ENCODE results near the gene ERH.

ERH gene

DNA sequence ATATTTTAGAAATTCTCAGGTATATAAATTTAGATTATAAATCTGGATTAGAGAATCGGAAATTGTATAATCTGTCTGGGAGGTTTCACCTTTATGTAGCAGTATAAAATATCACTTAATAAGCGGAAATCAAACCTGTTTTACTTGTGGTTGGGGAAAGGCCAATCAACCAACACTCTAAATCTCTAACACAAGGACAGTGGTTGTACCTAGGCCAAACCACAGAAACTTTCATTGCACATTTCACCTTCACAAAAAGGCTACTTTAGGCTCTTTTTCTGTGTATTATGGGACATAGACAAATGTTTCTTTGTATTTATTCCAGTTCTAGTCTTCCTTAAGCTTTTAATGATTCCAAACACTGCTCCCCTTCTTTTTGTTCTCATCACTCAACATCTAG, 19.8 kb downstream of the ERH start:
- Histone ChIP-seq H3K4me2 (ENCODE audit: low read depth, low read length) (no peak overlapping the region), H3K9ac (ENCODE audit: low read length) (no peak overlapping the region), H3F3A (ENCODE audit: insufficient read depth, low read length) (no peaks in the 10 kb centered on the region), H3K79me2 (ENCODE audit: low read length) (peaks cover 20% of the 10 kb centered on the region), H3K27me3 (replicated peaks; ENCODE audit: insufficient read depth, low read length) (no peaks in the 10 kb centered on the region), H3K27ac (ENCODE audit: low read length) (no peak overlapping the region), H2AFZ (ENCODE audit: low read length) (no peak overlapping the region), H3K4me1 (ENCODE audit: low read length) (no peaks in the 10 kb centered on the region), H3K9me3 (replicated peaks; ENCODE audit: insufficient read depth, low read length) (no peaks in the 10 kb centered on the region), H3K36me3 (replicated peaks; ENCODE audit: insufficient read depth, low read length) (no peaks in the 10 kb centered on the region), H3K9me2 (replicated peaks; ENCODE audit: insufficient read depth, low read length) (no peaks in the 10 kb centered on the region), H4K20me1 (ENCODE audit: insufficient read depth, low read length) (no peaks in the 10 kb centered on the region), H3K4me3 (ENCODE audit: low read length) (no peak overlapping the region)
- TF ChIP-seq EZH2 (optimal IDR thresholded peaks at IDR 0.05; ENCODE audit: low read depth, low read length) = no peak
- TF ChIP-seq EZH2phosphoT487 (IDR thresholded peaks at IDR 0.05; ENCODE audit: low read length) = no peak
- TF ChIP-seq, protein P1, sequence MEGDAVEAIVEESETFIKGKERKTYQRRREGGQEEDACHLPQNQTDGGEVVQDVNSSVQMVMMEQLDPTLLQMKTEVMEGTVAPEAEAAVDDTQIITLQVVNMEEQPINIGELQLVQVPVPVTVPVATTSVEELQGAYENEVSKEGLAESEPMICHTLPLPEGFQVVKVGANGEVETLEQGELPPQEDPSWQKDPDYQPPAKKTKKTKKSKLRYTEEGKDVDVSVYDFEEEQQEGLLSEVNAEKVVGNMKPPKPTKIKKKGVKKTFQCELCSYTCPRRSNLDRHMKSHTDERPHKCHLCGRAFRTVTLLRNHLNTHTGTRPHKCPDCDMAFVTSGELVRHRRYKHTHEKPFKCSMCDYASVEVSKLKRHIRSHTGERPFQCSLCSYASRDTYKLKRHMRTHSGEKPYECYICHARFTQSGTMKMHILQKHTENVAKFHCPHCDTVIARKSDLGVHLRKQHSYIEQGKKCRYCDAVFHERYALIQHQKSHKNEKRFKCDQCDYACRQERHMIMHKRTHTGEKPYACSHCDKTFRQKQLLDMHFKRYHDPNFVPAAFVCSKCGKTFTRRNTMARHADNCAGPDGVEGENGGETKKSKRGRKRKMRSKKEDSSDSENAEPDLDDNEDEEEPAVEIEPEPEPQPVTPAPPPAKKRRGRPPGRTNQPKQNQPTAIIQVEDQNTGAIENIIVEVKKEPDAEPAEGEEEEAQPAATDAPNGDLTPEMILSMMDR (IDR thresholded peaks at IDR 0.05; ENCODE audit: low read length) = no peak
- no peak for DNase-seq

DNA sequence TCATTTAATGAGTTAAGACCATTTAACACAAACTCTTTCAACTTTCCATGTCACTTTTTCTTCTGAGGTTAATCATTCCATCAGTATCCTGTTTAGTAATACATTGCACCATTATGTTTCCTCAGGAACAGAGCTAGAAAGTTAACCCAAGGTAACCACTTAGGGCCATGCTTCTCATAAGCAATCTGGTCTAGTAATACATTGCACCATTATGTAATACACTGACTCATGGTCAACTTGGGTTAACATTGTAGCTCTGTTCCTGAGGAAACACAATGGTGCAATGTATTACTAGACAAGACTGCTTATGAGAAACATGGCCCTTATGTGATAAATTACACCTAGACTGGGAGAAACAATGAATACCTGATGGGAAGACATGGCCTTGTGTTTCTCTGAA, 21.7 kb downstream of the ERH start:
- H4K20me1 ChIP-seq (ENCODE audit: insufficient read depth, low read length) = no peaks in the 10 kb centered on the region
- H3K9me2 ChIP-seq (replicated peaks; ENCODE audit: insufficient read depth, low read length) = no peaks in the 10 kb centered on the region
- H3K4me1 ChIP-seq (ENCODE audit: low read length) = no peaks in the 10 kb centered on the region
- no peak overlapping the region for H2AFZ ChIP-seq (ENCODE audit: low read length)
- no peak overlapping the region for H3K4me3 ChIP-seq (ENCODE audit: low read length)
- H3K79me2 ChIP-seq (ENCODE audit: low read length) = 0 out of 2 replicates have a peak, but pooled peaks cover 3% of the 10 kb centered on the region
- no peak overlapping the region for H3K4me2 ChIP-seq (ENCODE audit: low read depth, low read length)
- no peak for DNase-seq
- no peaks in the 10 kb centered on the region for H3K9me3 ChIP-seq (replicated peaks; ENCODE audit: insufficient read depth, low read length)
- no peak overlapping the region for H3K9ac ChIP-seq (ENCODE audit: low read length)
- no peak for TF ChIP-seq EZH2phosphoT487 (IDR thresholded peaks at IDR 0.05; ENCODE audit: low read length)
- no peak for TF ChIP-seq EZH2 (optimal IDR thresholded peaks at IDR 0.05; ENCODE audit: low read depth, low read length)
- TF ChIP-seq, protein P1 (IDR thresholded peaks at IDR 0.05; ENCODE audit: low read length) = no peak
- no peak overlapping the region for H3K27ac ChIP-seq (ENCODE audit: low read length)
- no peaks in the 10 kb centered on the region for H3K27me3 ChIP-seq (replicated peaks; ENCODE audit: insufficient read depth, low read length)
- no peaks in the 10 kb centered on the region for H3F3A ChIP-seq (ENCODE audit: insufficient read depth, low read length)
- no peaks in the 10 kb centered on the region for H3K36me3 ChIP-seq (replicated peaks; ENCODE audit: insufficient read depth, low read length)

DNA sequence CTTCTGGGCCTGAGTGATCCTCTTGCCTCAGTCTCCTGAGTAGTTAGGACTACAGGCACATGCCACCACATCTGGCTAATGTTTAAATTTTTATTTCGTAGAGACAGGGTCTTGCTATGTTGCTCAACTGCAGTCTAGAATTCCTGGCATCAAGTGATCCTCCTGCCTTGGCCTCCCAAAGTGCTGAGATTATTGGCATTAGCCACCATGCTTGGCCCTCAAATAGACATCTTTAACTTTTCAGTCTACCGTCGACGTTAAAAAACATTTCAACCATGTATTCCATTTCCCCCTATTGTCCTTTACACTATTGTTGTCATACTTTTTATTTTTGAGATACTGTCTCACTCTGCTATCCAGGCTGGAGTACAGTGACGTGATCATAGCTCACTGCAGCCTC, 22.4 kb downstream of the ERH start:
- no peak overlapping the region for H3K27ac ChIP-seq (ENCODE audit: low read length)
- no peak overlapping the region for H3K4me3 ChIP-seq (ENCODE audit: low read length)
- 0 out of 2 replicates have a peak, but pooled peaks cover 3% of the 10 kb centered on the region for H3K79me2 ChIP-seq (ENCODE audit: low read length)
- H2AFZ ChIP-seq (ENCODE audit: low read length) = no peak overlapping the region
- H3K27me3 ChIP-seq (replicated peaks; ENCODE audit: insufficient read depth, low read length) = no peaks in the 10 kb centered on the region
- H4K20me1 ChIP-seq (ENCODE audit: insufficient read depth, low read length) = no peaks in the 10 kb centered on the region
- no peaks in the 10 kb centered on the region for H3K36me3 ChIP-seq (replicated peaks; ENCODE audit: insufficient read depth, low read length)
- TF ChIP-seq EZH2phosphoT487 (IDR thresholded peaks at IDR 0.05; ENCODE audit: low read length) (no peak), EZH2 (optimal IDR thresholded peaks at IDR 0.05; ENCODE audit: low read depth, low read length) (no peak)
- TF ChIP-seq, protein P1 (IDR thresholded peaks at IDR 0.05; ENCODE audit: low read length) = no peak
- H3K9me3 ChIP-seq (replicated peaks; ENCODE audit: insufficient read depth, low read length) = no peaks in the 10 kb centered on the region
- H3K9ac ChIP-seq (ENCODE audit: low read length) = no peak overlapping the region
- no peaks in the 10 kb centered on the region for H3F3A ChIP-seq (ENCODE audit: insufficient read depth, low read length)
- no peaks in the 10 kb centered on the region for H3K4me1 ChIP-seq (ENCODE audit: low read length)
- no peak for DNase-seq
- no peaks in the 10 kb centered on the region for H3K9me2 ChIP-seq (replicated peaks; ENCODE audit: insufficient read depth, low read length)
- H3K4me2 ChIP-seq (ENCODE audit: low read depth, low read length) = no peak overlapping the region

Measured in MM.1S (cell line).